K562 (cell line): ENCODE results near the gene FRG2B. TPM values are rescaled to one million over a fixed set of nuclear protein-coding genes. Genes with fewer than 3 reads are reported as not detected.

Source experiments
- ATAC-seq: fragments of 200-7000 bp; cut with Tn5 transposase; 3 replicates; pipeline ENCODE4 v1.9.1; 2020; ENCODE audit warnings: moderate library complexity
- BruUV-seq: library from RNA; stranded (reverse); fragments of 400-500 nt; replicated peaks from 2 replicates; lab custom pipeline; 2021; lab: Mats Ljungman, UMichigan
- CTCF ChIA-PET: fragments of 300-600 bp; formaldehyde crosslinking; extraction: SDS; loops from one replicate; lab custom pipeline; 2021; ENCODE audit warnings: low intra/inter-chr PET ratio; lab: Yijun Ruan, JAX
- POLR2A ChIA-PET: fragments of 300-600, 350-650 bp; sonication (Branson Sonifier 250); formaldehyde crosslinking; extraction: SDS; loops from one replicate; lab custom pipeline; 2021; ENCODE audit warnings: antibody characterized with exemption, inconsistent platforms; lab: Yijun Ruan, JAX
- DNase-seq, 4 experiments: peaks; one replicate each; pipeline versions ENCODE4 v3.0.0 to v3.0.0-alpha.2; 2011 to 2018; ENCODE audit warnings: low spot score in 3 of 4, mixed read lengths in 3 of 4; ENCODE audit errors: extremely low read depth in 1 of 4
- FAIRE-seq: peaks from 2 replicates; lab custom pipeline; 2011; peaks lifted over from hg19 to GRCh38; lab: Jason Lieb, UNC
- H2AFZ ChIP-seq: 2 replicates; pipeline ENCODE4 v1.6.0; 2011; ENCODE audit warnings: low read depth, low read length, control low read depth, inconsistent platforms
- H3K27ac ChIP-seq: fragments of 200-600 bp; 3 replicates; pipeline ENCODE4 v1.8.0; 2011; ENCODE audit warnings: low read depth, mild to moderate bottlenecking, control low read depth, inconsistent platforms, low read length, moderate library complexity, mixed read lengths; ENCODE audit errors: extremely low read depth
- H3K27me3 ChIP-seq, 2 experiments: fragments of 300-600 bp in 1 of 2; 2 replicates in 1 of 2; 3 replicates in 1 of 2; pipeline versions ENCODE4 v1.6.0 to v1.8.0; 2011; ENCODE audit warnings: inconsistent platforms in 2 of 2, low read length in 2 of 2, mild to moderate bottlenecking in 1 of 2, mixed read lengths in 1 of 2, moderate library complexity in 1 of 2; ENCODE audit not compliant: control insufficient read depth in 2 of 2, insufficient read depth in 2 of 2
- H3K36me3 ChIP-seq: fragments of 300-600 bp; 3 replicates; pipeline ENCODE4 v1.8.0; 2011; ENCODE audit warnings: mild to moderate bottlenecking, low read length, inconsistent platforms; ENCODE audit not compliant: control insufficient read depth, insufficient read depth
- H3K4me1 ChIP-seq, 2 experiments: fragments of 200-600 bp in 1 of 2; replicated peaks in 1 of 2; 2 replicates in 1 of 2; 3 replicates in 1 of 2; pipeline versions ENCODE4 v1.5.1 to v1.8.0; 2011; ENCODE audit warnings: inconsistent platforms in 2 of 2, low read length in 2 of 2, mild to moderate bottlenecking in 1 of 2, mixed read lengths in 1 of 2, moderate library complexity in 1 of 2; ENCODE audit not compliant: control insufficient read depth in 2 of 2, insufficient read depth in 2 of 2
- H3K4me2 ChIP-seq: 2 replicates; pipeline ENCODE4 v1.6.1; 2011; ENCODE audit warnings: low read length, control low read depth, inconsistent platforms, mixed read lengths; ENCODE audit not compliant: insufficient read depth
- H3K4me3 ChIP-seq: fragments of 200-600 bp; sonication (generic), shearing (Covaris generic); 2 replicates; pipeline ENCODE4 v1.5.1; 2016; ENCODE audit warnings: control low read depth, inconsistent platforms
- H3K79me2 ChIP-seq: fragments of 200-600 bp; 3 replicates; pipeline ENCODE4 v1.8.0; 2011; ENCODE audit warnings: low read length, inconsistent platforms; ENCODE audit not compliant: control insufficient read depth, insufficient read depth
- H3K9ac ChIP-seq, 2 experiments: 2 replicates each; pipeline versions ENCODE4 v1.6.0 to v1.6.1; 2011; ENCODE audit warnings: low read depth in 2 of 2, low read length in 2 of 2, control low read depth in 1 of 2, inconsistent platforms in 1 of 2, mild to moderate bottlenecking in 1 of 2, mixed read lengths in 1 of 2; ENCODE audit not compliant: insufficient read depth in 1 of 2
- H3K9me1 ChIP-seq: one replicate; pipeline ENCODE4 v1.6.0; 2011; ENCODE audit warnings: inconsistent platforms, mild to moderate bottlenecking, low read length, moderate library complexity; ENCODE audit not compliant: control insufficient read depth, insufficient read depth
- H3K9me3 ChIP-seq: replicated peaks from 2 replicates; pipeline ENCODE4 v1.5.1; 2011; ENCODE audit warnings: low read depth, low read length, inconsistent platforms; ENCODE audit not compliant: control insufficient read depth, insufficient read depth
- H4K20me1 ChIP-seq: replicated peaks from 2 replicates; pipeline ENCODE4 v1.6.1; 2011; ENCODE audit warnings: low read length, inconsistent platforms, mixed read lengths; ENCODE audit not compliant: control insufficient read depth, insufficient read depth
- ARID4B ChIP-seq: sonication (generic); formaldehyde crosslinking; IDR thresholded peaks from 2 replicates; pipeline ENCODE4 v1.8.0; 2022; ENCODE audit warnings: mild to moderate bottlenecking, missing genetic modification reagents
- BMI1 ChIP-seq: fragments of 150-350 bp; IDR thresholded peaks from 2 replicates; pipeline ENCODE4 v1.6.1; 2014; ENCODE audit warnings: low read length
- CTCFL ChIP-seq: IDR thresholded peaks from 2 replicates; pipeline ENCODE4 v1.6.1; 2011; ENCODE audit warnings: borderline replicate concordance, low read depth, mild to moderate bottlenecking, moderate library complexity, low read length; ENCODE audit not compliant: insufficient read depth, poor library complexity, severe bottlenecking
- GABPB1 ChIP-seq: sonication (generic); formaldehyde crosslinking; IDR thresholded peaks from 2 replicates; pipeline ENCODE4 v1.8.0; 2022; ENCODE audit warnings: mild to moderate bottlenecking, missing genetic modification reagents
- JUNB ChIP-seq: fragments of 450-650 bp; formaldehyde crosslinking; conservative IDR thresholded peaks from 2 replicates; pipeline ENCODE4 v1.4.0; 2020; ENCODE audit warnings: mild to moderate bottlenecking
- MTA1 ChIP-seq: fragments of 450-650 bp; IDR thresholded peaks from 2 replicates; pipeline ENCODE4 v1.6.1; 2017; ENCODE audit warnings: borderline replicate concordance
- MTF1 ChIP-seq: fragments of 250-450 bp; sonication (Bioruptor Pico); IDR thresholded peaks from 2 replicates; pipeline ENCODE4 v1.9.0; 2021; ENCODE audit warnings: moderate library complexity, mild to moderate bottlenecking, inconsistent platforms, borderline replicate concordance
- NBN ChIP-seq: fragments of 450-650 bp; IDR thresholded peaks from 2 replicates; pipeline ENCODE4 v1.6.1; 2016; ENCODE audit warnings: low read depth, mild to moderate bottlenecking
- NCOA1 ChIP-seq: fragments of 450-650 bp; IDR thresholded peaks from 2 replicates; pipeline ENCODE4 v1.6.1; 2016; ENCODE audit warnings: low read depth
- NR3C1 ChIP-seq: sonication (generic); formaldehyde crosslinking; IDR thresholded peaks from 2 replicates; pipeline ENCODE4 v1.8.1; 2022; ENCODE audit warnings: missing genetic modification reagents
- SUPT5H ChIP-seq: fragments of 450-650 bp; IDR thresholded peaks from 2 replicates; pipeline ENCODE4 v1.6.1; 2016
- TAF1 ChIP-seq: IDR thresholded peaks from 2 replicates; pipeline ENCODE4 v1.6.1; 2011; ENCODE audit warnings: mild to moderate bottlenecking, low read length, moderate library complexity; ENCODE audit not compliant: insufficient read depth, control insufficient read depth, severe bottlenecking; ENCODE audit errors: extremely low read depth
- TOE1 ChIP-seq, 2 experiments: fragments of 450-650 bp in 1 of 2; sonication (generic) in 1 of 2; formaldehyde crosslinking in 1 of 2; IDR thresholded peaks; 2 replicates each; pipeline versions ENCODE4 v1.7.1 to v1.8.0; 2016 to 2022; ENCODE audit warnings: borderline replicate concordance in 2 of 2, mild to moderate bottlenecking in 2 of 2, antibody characterized with exemption in 1 of 2, inconsistent platforms in 1 of 2, low read depth in 1 of 2, missing genetic modification reagents in 1 of 2, moderate library complexity in 1 of 2
- ZBTB5 ChIP-seq: fragments of 450-650 bp; IDR thresholded peaks from 2 replicates; pipeline ENCODE4 v1.6.1; 2017; ENCODE audit warnings: antibody characterized with exemption
- ZNF699 ChIP-seq: fragments of 250-450 bp; sonication (Bioruptor Pico); IDR thresholded peaks from 2 replicates; pipeline ENCODE4 v1.8.0; 2021; ENCODE audit warnings: mild to moderate bottlenecking, moderate library complexity; ENCODE audit not compliant: insufficient replicate concordance
- WGBS: fragments of 100-300 bp; shearing (Covaris generic); methylation state at CpG from one replicate; pipeline ENCODE4 v1.1.6; 2016; ENCODE audit warnings: low coverage, mixed read lengths; ENCODE audit not compliant: insufficient coverage; ENCODE audit errors: missing lambda C conversion rate; 5-methylcytosine and 5-hydroxymethylcytosine counted together
- in situ Hi-C: fragments of 300-500 bp; cut with MboI; formaldehyde crosslinking; loops from 4 replicates; pipeline ENCODE4 v1.15.0; 2018; ENCODE audit warnings: inconsistent platforms, mixed read lengths
- intact Hi-C: fragments of 100-400 bp; cut with micrococcal nuclease; formaldehyde crosslinking; loops from 2 replicates; pipeline ENCODE4 v1.14.2; 2022
- polyA plus RNA-seq, 8 experiments: library from polyadenylated mRNA; depleted of rRNA in 4 of 8; stranded (reverse) in 5 of 8; unstranded in 3 of 8; fragments of >200 nt; fragmentation: Nextera tagmentation in 2 of 8; fragmentation: Illumina TruSeq in 1 of 8; extraction: Ambion mirVana in 2 of 8; extraction: Trizol in 1 of 8; gene quantifications; 2 replicates each; pipeline versions ENCODE4 v1.2.1 to v1.2.3, GENCODE V29; 2011 to 2014; ENCODE audit warnings: inconsistent platforms in 1 of 8, missing spikeins in 1 of 8
- total RNA-seq, 7 experiments: library from RNA; depleted of rRNA in 6 of 7; stranded (reverse); fragments of >200 nt in 6 of 7; fragmentation: Illumina TruSeq in 2 of 7; extraction: Trizol in 2 of 7; gene quantifications; 2 replicates each; pipeline versions ENCODE4 v1.2.1 to v1.2.3, GENCODE V29; 2011 to 2021; ENCODE audit warnings: low replicate concordance in 1 of 7

FRG2B gene
- total and polyA plus RNA-seq, 9 of the 15 experiments (the other 6 are each of a cell fraction or from before 2014, with no cell fraction given): not detected

- Histone ChIP-seq H3K9me3 (no peaks in the 10 kb centered on the region), H3K9ac (no peak overlapping the region), H4K20me1 (no peaks in the 10 kb centered on the region), H3K4me3 (no peak overlapping the region), H3K27ac (no peak overlapping the region), H3K36me3 (no peaks in the 10 kb centered on the region), H3K79me2 (no peaks in the 10 kb centered on the region), H3K4me2 (no peak overlapping the region), H3K9me1 (no peaks in the 10 kb centered on the region), H3K4me1 (no peaks in the 10 kb centered on the region), H2AFZ (no peak overlapping the region), H3K27me3 (no peaks in the 10 kb centered on the region)
- ChIA-PET CTCF (no interaction called here), POLR2A (interaction anchor here (0.6 kb wide), 1 partner anchor 94 kb away, joined by 3 read pairs; no protein-coding TSS in a partner anchor)
- WGBS: 0% methylated on average over 6 of the region's 6 CpGs
- no TSS peak for BruUV-seq
- DNase-seq: no peak
- in situ Hi-C loops: no loop called here
- intact Hi-C loops: no loop called here
- no peak for FAIRE-seq
- ATAC-seq: no peak
- no peak for TF ChIP-seq NR3C1 (CRISPR knock-in tag)
- no peak for TF ChIP-seq TOE1 (IDR thresholded peaks at IDR 0.05; ENCODE audit: borderline replicate concordance)
- TF ChIP-seq TOE1 (CRISPR knock-in tag; IDR thresholded peaks at IDR 0.05; ENCODE audit: borderline replicate concordance, low read depth): no peak
- TF ChIP-seq GABPB1 (CRISPR knock-in tag): no peak
- no peak for TF ChIP-seq CTCFL
- TF ChIP-seq ARID4B (CRISPR knock-in tag): no peak
- TF ChIP-seq SUPT5H: no peak
- no peak for TF ChIP-seq NBN
- no peak for TF ChIP-seq ZBTB5
- no peak for TF ChIP-seq BMI1
- no peak for TF ChIP-seq MTA1
- no peak for TF ChIP-seq MTF1 (CRISPR knock-in tag)
- no peak for TF ChIP-seq JUNB (CRISPR knock-in tag)
- TF ChIP-seq TAF1: no peak
- no peak for TF ChIP-seq ZNF699 (CRISPR knock-in tag)
- no peak for TF ChIP-seq NCOA1
Measured at GRCh38 chr10:133613699-133614098, 12.9 kb downstream of the FRG2B start.
